GM10266 (cell line): ENCODE results near the gene FAM76A.

Source experiments
- DNase-seq: peaks from one replicate; pipeline ENCODE4 v3.0.0; 2012; ENCODE audit errors: extremely low spot score
- CTCF ChIP-seq: IDR thresholded peaks from 2 replicates; pipeline ENCODE4 v1.5.1; 2012; ENCODE audit warnings: mild to moderate bottlenecking, low read depth; ENCODE audit not compliant: control insufficient read depth, insufficient read depth; ENCODE audit errors: missing control alignments

FAM76A gene

GRCh38 chr1:27755286-27755685 lies 29.5 kb downstream of the FAM76A start:
- DNase-seq = no peak
- TF ChIP-seq CTCF = no peak

DNA sequence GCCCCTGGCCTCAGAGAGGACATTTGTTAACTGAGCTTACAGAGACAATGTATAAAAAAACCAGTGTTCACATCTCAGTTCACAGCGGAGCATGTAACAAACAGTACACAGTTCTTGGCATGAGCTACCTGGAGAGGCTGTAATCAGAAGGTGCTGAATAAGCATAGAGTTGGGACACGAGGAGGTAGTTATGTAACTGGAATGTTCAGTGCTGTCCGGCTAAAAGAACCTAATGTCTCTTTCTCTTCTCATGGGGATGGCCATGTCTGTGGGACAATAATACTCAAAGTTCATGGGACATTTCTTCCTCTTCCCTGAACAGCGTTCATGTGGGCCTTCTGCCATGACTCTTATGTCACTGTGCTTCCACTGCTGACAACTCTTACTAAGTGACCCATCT lies 30.1 kb downstream of the FAM76A start:
- TF ChIP-seq CTCF = no peak
- no peak for DNase-seq

GRCh38 chr1:27759236-27759635 lies 33.5 kb downstream of the FAM76A start:
- TF ChIP-seq CTCF = no peak
- DNase-seq = no peak

DNA sequence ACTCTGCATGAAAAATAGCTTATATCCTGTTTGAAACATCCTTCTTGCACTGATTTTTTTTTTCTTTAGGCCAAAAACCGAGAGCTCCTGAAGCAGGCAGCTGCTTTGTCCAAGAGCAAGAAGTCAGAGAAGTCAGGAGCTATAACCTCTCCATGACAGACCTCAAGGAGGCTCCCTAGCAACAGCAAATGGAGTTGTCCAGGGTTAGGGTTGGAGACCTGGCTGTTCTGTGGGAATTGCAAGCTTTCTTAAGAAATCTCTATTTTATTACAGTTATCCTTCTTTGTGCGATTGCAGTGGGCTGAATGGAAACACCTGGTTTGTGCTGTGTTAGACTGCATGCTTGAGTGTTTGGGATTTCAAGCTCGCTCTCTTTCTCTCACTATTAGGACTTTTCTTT lies 34.7 kb downstream of the FAM76A start:
- DNase-seq = no peak
- TF ChIP-seq CTCF = peak; percentile 8

DNA sequence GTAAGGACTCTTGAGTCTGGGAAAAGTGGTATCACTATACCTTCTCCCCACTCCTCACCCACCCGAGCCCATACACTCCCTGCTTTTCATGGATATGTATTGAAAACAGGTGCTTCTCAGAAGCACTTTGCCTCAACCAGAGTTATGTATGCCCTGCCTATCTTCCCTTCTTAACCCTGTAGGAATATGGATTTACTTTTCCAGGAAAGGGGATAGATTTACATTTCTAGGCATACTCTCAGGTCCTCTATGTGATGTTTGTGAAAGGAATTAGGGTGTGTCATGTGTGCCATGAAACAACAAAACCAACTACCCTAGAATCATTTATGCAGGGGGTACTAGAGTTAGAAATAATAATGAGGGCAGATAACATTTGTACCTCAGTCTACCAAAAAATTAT lies 36.3 kb downstream of the FAM76A start:
- no peak for DNase-seq
- no peak for TF ChIP-seq CTCF

- TF ChIP-seq CTCF = no peak
- DNase-seq = no peak
Measured at GRCh38 chr1:27763358-27763757, 37.6 kb downstream of the FAM76A start.

DNA sequence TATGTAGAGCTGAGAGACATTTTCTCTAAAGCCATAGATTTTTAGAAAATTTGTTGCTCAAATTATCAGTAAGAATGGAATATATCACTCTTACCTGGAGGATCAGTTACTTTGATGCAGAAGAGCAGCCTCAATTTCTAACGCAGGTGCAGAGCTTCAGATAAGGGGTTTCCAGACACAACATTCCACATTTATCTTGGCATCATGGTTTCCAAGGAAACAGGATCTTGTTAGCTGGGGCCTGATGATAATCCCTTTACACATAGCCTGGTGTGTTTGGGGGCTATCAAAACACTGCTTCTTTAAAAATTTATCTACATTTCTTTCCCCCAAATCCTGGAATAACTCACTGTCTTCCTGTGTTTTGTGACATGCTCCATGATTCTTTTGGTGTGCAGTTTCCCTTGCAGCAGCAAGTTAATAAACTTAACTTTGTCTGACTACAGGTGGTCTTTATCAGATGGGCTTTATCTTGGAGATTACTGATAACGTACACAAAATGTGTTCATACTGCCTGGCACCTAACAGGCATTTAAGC lies 44.6 kb downstream of the FAM76A start:
- no peak for TF ChIP-seq CTCF
- DNase-seq = no peak
